ENCODE measurements around the gene FOXC1. TPM values are rescaled to one million over a fixed set of nuclear protein-coding genes. Genes with fewer than 3 reads are reported as not detected.

Gene FOXC1
- total RNA-seq, 4 donors from 2014 or later: 7.1 to 39.2 (median 27.5) TPM

DNA sequence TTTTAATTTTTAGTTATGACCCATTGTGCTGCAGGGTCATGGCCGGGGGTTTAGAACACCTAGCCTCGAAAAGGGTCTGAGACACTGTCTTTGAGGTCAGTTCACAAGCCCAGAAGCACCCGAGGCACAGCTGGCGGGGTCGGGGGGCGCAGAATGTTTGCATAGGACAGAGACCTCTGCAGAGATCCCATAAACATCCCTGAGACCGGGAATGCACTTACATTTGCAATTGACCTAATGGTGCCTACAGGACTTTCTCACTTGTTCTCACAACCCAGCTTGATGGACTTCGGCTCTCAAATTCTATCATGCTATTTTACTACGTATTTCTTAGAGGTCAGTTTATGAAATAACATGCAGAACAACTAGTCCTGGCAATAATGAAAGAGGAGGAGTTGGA lies 33.5 kb upstream of the FOXC1 start:
- intact Hi-C loops (cut with DNase I; ENCODE audit: low total_unique reads): no loop called here
- WGBS, 2 donors: 84% methylated on average over 9 of the region's 9 CpGs
- H3K4me3 ChIP-seq (ENCODE audit: low read depth, poor library complexity, severe bottlenecking): no peak overlapping the region
- DNase-seq (ENCODE audit: low spot score in 2 of 2): no peak
- TF ChIP-seq CTCF (IDR thresholded peaks at IDR 0.05) (no peak), POLR2A (IDR thresholded peaks at IDR 0.05) (no peak)

- H3K4me3 ChIP-seq (ENCODE audit: low read depth, poor library complexity, severe bottlenecking): no peak overlapping the region
- intact Hi-C loops (cut with DNase I; ENCODE audit: low total_unique reads): no loop called here
- 94 to 95% methylated on average over 11 of the region's 11 CpGs for WGBS, 2 donors
These were observed 33.0 kb upstream of the FOXC1 start for GRCh38 chr6:1576711-1577110.

GRCh38 chr6:1577146-1577680 lies 32.5 kb upstream of the FOXC1 start:
- 85 to 88% methylated on average over 11 of the region's 11 CpGs for WGBS, 2 donors
- H3K4me3 ChIP-seq (ENCODE audit: low read depth, poor library complexity, severe bottlenecking): no peak overlapping the region
- intact Hi-C loops (cut with DNase I; ENCODE audit: low total_unique reads): no loop called here
- TF ChIP-seq POLR2A (IDR thresholded peaks at IDR 0.05) (no peak), CTCF (IDR thresholded peaks at IDR 0.05) (no peak)
- no peak for DNase-seq (ENCODE audit: low spot score in 2 of 2)

More at GRCh38 chr6:1576711-1577110, 33.0 kb upstream of the FOXC1 start:
- no peak for DNase-seq (ENCODE audit: low spot score in 2 of 2)
- TF ChIP-seq POLR2A (IDR thresholded peaks at IDR 0.05): no peak
- TF ChIP-seq CTCF (IDR thresholded peaks at IDR 0.05): no peak

GRCh38 chr6:1577896-1578745 lies 31.6 kb upstream of the FOXC1 start:
- intact Hi-C loops (cut with DNase I; ENCODE audit: low total_unique reads): no loop called here
- TF ChIP-seq POLR2A (IDR thresholded peaks at IDR 0.05): no peak
- no peak for TF ChIP-seq CTCF (IDR thresholded peaks at IDR 0.05)
- H3K4me3 ChIP-seq (ENCODE audit: low read depth, poor library complexity, severe bottlenecking): no peak overlapping the region
- 87% methylated on average over 19 of the region's 19 CpGs for WGBS, 2 donors
- DNase-seq (ENCODE audit: low spot score in 2 of 2): no peak

GRCh38 chr6:1579096-1579495 lies 30.6 kb upstream of the FOXC1 start:
- 71 to 73% methylated on average over 5 of the region's 5 CpGs for WGBS, 2 donors
- H3K4me3 ChIP-seq (ENCODE audit: low read depth, poor library complexity, severe bottlenecking): no peak overlapping the region
- no peak for TF ChIP-seq POLR2A (IDR thresholded peaks at IDR 0.05)
- intact Hi-C loops (cut with DNase I; ENCODE audit: low total_unique reads): no loop called here
- no peak for DNase-seq (ENCODE audit: low spot score in 2 of 2)

DNA sequence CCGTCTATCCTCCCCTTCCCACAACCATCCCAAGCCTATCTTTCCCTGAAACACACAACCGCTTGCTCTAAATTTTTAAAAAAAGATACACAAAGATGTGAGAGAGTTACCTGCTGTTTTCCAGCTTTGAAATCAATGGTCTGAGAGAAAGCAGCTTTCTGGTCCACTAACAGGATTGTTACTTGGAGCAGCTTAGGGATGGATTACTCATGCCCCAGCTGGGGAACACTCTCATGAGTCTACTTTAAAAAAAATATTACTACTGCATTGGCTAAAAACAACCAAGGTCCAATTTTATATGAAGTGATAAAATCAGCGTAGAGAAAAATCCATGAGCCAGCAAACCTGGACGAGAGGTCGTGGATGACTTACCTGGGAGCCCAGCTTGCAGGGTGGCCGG lies 29.6 kb upstream of the FOXC1 start:
- intact Hi-C loops (cut with DNase I; ENCODE audit: low total_unique reads): no loop called here
- TF ChIP-seq POLR2A (IDR thresholded peaks at IDR 0.05) (no peak), CTCF (IDR thresholded peaks at IDR 0.05) (no peak)
- whole genome bisulfite sequencing, 2 donors: 87 to 88% methylated on average over 6 of the region's 6 CpGs
- no peak overlapping the region for H3K4me3 ChIP-seq (ENCODE audit: low read depth, poor library complexity, severe bottlenecking)
- no peak for DNase-seq (ENCODE audit: low spot score in 2 of 2)
